ENCODE data around the gene HAGHL.
"Not testable (repeated sequence)": the region's sequence is repeated elsewhere in the genome, so short reads cannot be mapped to it uniquely, and the experiment has no call there.

The HAGHL gene

GRCh38 chr16:739560-740458 lies 12.9 kb downstream of the HAGHL start:
- Mint-ChIP-seq H3K9me3 (no peaks in the 10 kb centered on the region), H3K4me1 (ENCODE audit: low read depth) (peaks cover 12% of the 10 kb centered on the region), H3K27ac (no peak overlapping the region), H3K36me3 (ENCODE audit: low read depth) (peaks cover 13% of the 10 kb centered on the region), H3K27me3 (ENCODE audit: low read depth) (no peaks in the 10 kb centered on the region), H3K4me3 (peak overlapping the region; percentile 82)
- DNase-seq (ENCODE audit: low spot score), result no peak

- Mint-ChIP-seq H3K4me1 (ENCODE audit: low read depth) (peaks cover 12% of the 10 kb centered on the region), H3K27me3 (ENCODE audit: low read depth) (no peaks in the 10 kb centered on the region), H3K4me3 (peak overlapping the region; percentile 82), H3K9me3 (no peaks in the 10 kb centered on the region), H3K27ac (peak overlapping the region; percentile 63), H3K36me3 (ENCODE audit: low read depth) (peaks cover 13% of the 10 kb centered on the region)
- DNase-seq (ENCODE audit: low spot score), result no peak
Observed at GRCh38 chr16:740459-740763, 13.5 kb downstream of the HAGHL start.

GRCh38 chr16:740764-741505 lies 14.0 kb downstream of the HAGHL start, which contains the start of gene CIAO3:
Gene CIAO3, minus strand, starts transcription at chr16:740997. Its CDS starts 12 bp downstream, at chr16:740985.
- H3K27ac Mint-ChIP-seq, result peak within 1 kb of the TSS; percentile 63
- H3K4me1 Mint-ChIP-seq (ENCODE audit: low read depth), result peaks cover 12% of the 10 kb centered on the region
- peak; percentile 94 for DNase-seq (ENCODE audit: low spot score)

GRCh38 chr16:741986-742629 lies 15.2 kb downstream of the HAGHL start:
- Mint-ChIP-seq H3K4me3 (peak overlapping the region; percentile 76), H3K36me3 (ENCODE audit: low read depth) (peaks cover 9% of the 10 kb centered on the region), H3K27me3 (ENCODE audit: low read depth) (no peaks in the 10 kb centered on the region), H3K27ac (no peak overlapping the region), H3K9me3 (no peaks in the 10 kb centered on the region), H3K4me1 (ENCODE audit: low read depth) (peaks cover 8% of the 10 kb centered on the region)
- DNase-seq (ENCODE audit: low spot score), result no peak

More at GRCh38 chr16:740764-741505, 14.0 kb downstream of the HAGHL start, which contains the start of gene CIAO3:
- Mint-ChIP-seq H3K27me3 (ENCODE audit: low read depth) (no peaks in the 10 kb centered on the region), H3K36me3 (ENCODE audit: low read depth) (peaks cover 13% of the 10 kb centered on the region), H3K4me3 (peak within 1 kb of the TSS; percentile 82), H3K9me3 (no peaks in the 10 kb centered on the region)

GRCh38 chr16:742894-743293 lies 16.0 kb downstream of the HAGHL start:
- H3K27me3 Mint-ChIP-seq (ENCODE audit: low read depth); DNase-seq (ENCODE audit: low spot score); H3K4me3 Mint-ChIP-seq; H3K9me3 Mint-ChIP-seq; H3K27ac Mint-ChIP-seq; H3K36me3 Mint-ChIP-seq (ENCODE audit: low read depth); H3K4me1 Mint-ChIP-seq (ENCODE audit: low read depth): not testable (repeated sequence)

GRCh38 chr16:743794-744500 lies 17.0 kb downstream of the HAGHL start:
- Mint-ChIP-seq H3K4me3 (no peak overlapping the region), H3K4me1 (ENCODE audit: low read depth) (peaks cover 5% of the 10 kb centered on the region), H3K27me3 (ENCODE audit: low read depth) (no peaks in the 10 kb centered on the region), H3K27ac (no peak overlapping the region), H3K9me3 (no peaks in the 10 kb centered on the region), H3K36me3 (ENCODE audit: low read depth) (peaks cover 5% of the 10 kb centered on the region)
- DNase-seq (ENCODE audit: low spot score), result no peak

GRCh38 chr16:745739-746138 lies 18.8 kb downstream of the HAGHL start:
- H3K36me3 Mint-ChIP-seq (ENCODE audit: low read depth), result no peaks in the 10 kb centered on the region
- no peaks in the 10 kb centered on the region for H3K27me3 Mint-ChIP-seq (ENCODE audit: low read depth)
- H3K4me1 Mint-ChIP-seq (ENCODE audit: low read depth), result no peaks in the 10 kb centered on the region
- DNase-seq (ENCODE audit: low spot score), result no peak
- H3K27ac Mint-ChIP-seq, result no peak overlapping the region
- H3K9me3 Mint-ChIP-seq, result no peaks in the 10 kb centered on the region
- H3K4me3 Mint-ChIP-seq, result no peak overlapping the region

GRCh38 chr16:746637-747036 lies 19.7 kb downstream of the HAGHL start:
- no peaks in the 10 kb centered on the region for H3K36me3 Mint-ChIP-seq (ENCODE audit: low read depth)
- H3K9me3 Mint-ChIP-seq, result no peaks in the 10 kb centered on the region

GRCh38 chr16:747978-748746 lies 21.3 kb downstream of the HAGHL start:
- Mint-ChIP-seq H3K27me3 (ENCODE audit: low read depth) (no peaks in the 10 kb centered on the region), H3K4me1 (ENCODE audit: low read depth) (no peaks in the 10 kb centered on the region), H3K9me3 (no peaks in the 10 kb centered on the region), H3K36me3 (ENCODE audit: low read depth) (no peaks in the 10 kb centered on the region), H3K4me3 (no peak overlapping the region), H3K27ac (no peak overlapping the region)
- DNase-seq (ENCODE audit: low spot score), result no peak

More at GRCh38 chr16:746637-747036, 19.7 kb downstream of the HAGHL start:
- Mint-ChIP-seq H3K4me3 (no peak overlapping the region), H3K27me3 (ENCODE audit: low read depth) (no peaks in the 10 kb centered on the region), H3K27ac (no peak overlapping the region), H3K4me1 (ENCODE audit: low read depth) (no peaks in the 10 kb centered on the region)
- no peak for DNase-seq (ENCODE audit: low spot score)

GRCh38 chr16:749010-749409 lies 22.1 kb downstream of the HAGHL start:
- Mint-ChIP-seq H3K36me3 (ENCODE audit: low read depth) (no peaks in the 10 kb centered on the region), H3K4me1 (ENCODE audit: low read depth) (no peaks in the 10 kb centered on the region), H3K4me3 (no peak overlapping the region), H3K9me3 (no peaks in the 10 kb centered on the region), H3K27ac (no peak overlapping the region), H3K27me3 (ENCODE audit: low read depth) (no peaks in the 10 kb centered on the region)
- no peak for DNase-seq (ENCODE audit: low spot score)

GRCh38 chr16:750485-750884 lies 23.6 kb downstream of the HAGHL start:
- Mint-ChIP-seq H3K27me3 (ENCODE audit: low read depth) (no peaks in the 10 kb centered on the region), H3K36me3 (ENCODE audit: low read depth) (no peaks in the 10 kb centered on the region), H3K27ac (no peak overlapping the region), H3K9me3 (no peaks in the 10 kb centered on the region), H3K4me1 (ENCODE audit: low read depth) (no peaks in the 10 kb centered on the region), H3K4me3 (no peak overlapping the region)
- DNase-seq (ENCODE audit: low spot score), result no peak

GRCh38 chr16:751152-752006 lies 24.5 kb downstream of the HAGHL start:
- Mint-ChIP-seq H3K4me1 (ENCODE audit: low read depth) (no peaks in the 10 kb centered on the region), H3K36me3 (ENCODE audit: low read depth) (no peaks in the 10 kb centered on the region), H3K9me3 (no peaks in the 10 kb centered on the region), H3K27ac (no peak overlapping the region), H3K27me3 (ENCODE audit: low read depth) (peaks cover 4% of the 10 kb centered on the region), H3K4me3 (no peak overlapping the region)
- no peak for DNase-seq (ENCODE audit: low spot score)

Measured in T-helper 2 cell treated with Interferon-gamma antibody and Interleukin-4, amounts not matched to agents 5 μg/mL and 100 μg/mL, for 36 hours (primary cell).